ENCODE data around the gene NTRK1. TPM values are rescaled to one million over a fixed set of nuclear protein-coding genes. Genes with fewer than 3 reads are reported as not detected.

The NTRK1 gene
- total and polyA plus RNA-seq, 2 of the 4 experiments (the other 2 are of a cell fraction) = not detected

DNA sequence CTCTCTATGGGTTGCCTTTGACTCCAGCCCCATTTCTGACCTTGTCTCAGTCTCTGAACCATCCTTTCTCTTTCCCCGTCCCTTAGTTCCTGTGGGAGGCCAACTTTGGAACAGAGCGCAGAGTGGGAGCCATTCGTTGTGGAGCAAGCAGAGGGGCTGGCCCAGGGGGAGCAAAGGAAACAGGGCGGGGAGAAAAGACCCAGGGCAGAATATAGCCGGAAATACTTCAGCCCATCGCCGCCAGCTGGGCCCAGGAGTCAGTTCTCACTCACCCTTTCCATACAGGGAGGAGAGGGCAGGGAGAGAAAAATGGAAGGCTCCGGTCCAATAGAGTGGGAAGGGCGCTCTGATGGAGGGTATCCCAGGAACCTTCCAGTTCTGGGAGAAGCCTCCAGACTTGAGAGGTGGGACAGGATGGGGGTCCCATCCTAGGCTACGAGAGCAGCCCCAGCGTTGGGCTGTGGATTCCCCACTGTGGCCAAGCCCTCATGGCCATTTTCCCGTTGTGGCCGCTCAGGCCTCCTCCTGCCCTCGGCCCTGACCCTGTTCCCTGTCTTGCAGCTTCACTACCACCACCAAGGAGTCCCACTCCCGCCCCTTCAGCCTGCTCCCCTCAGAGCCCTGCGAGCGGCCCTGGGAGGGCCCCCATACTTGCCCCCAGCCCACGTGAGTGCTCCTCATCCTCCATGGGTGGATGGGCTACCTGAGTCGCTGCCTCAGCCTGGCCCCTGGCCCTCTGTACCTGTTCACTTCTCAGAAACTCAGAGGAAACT, 43.7 kb downstream of the NTRK1 start:
- no peak overlapping the region for H2AFZ ChIP-seq (replicated peaks; ENCODE audit: low read length, poor library complexity)
- ChIA-PET POLR2A (ENCODE audit: unreplicated experiment) (no interaction called here), CTCF (no interaction called here)

More for the DNA sequence above, 43.7 kb downstream of the NTRK1 start:
- H3K9me3 ChIP-seq (ENCODE audit: control insufficient read depth, insufficient read depth, low read length) = no peaks in the 10 kb centered on the region
- dilution Hi-C loops (cut with HindIII; ENCODE audit: low sequenced_read_pairs, unreplicated experiment) (no loop called here), in situ Hi-C loops (cut with MboI; ENCODE audit: low sequenced_read_pairs) (no loop called here), intact Hi-C loops (cut with micrococcal nuclease) (no loop called here)
- peaks cover 13 to 69% of the 10 kb centered on the region in 2 experiments for H3K79me1 ChIP-seq (ENCODE audit: low read depth in 1 of 2, low read length in 2 of 2)
- no peak overlapping the region for H2BK5ac ChIP-seq (ENCODE audit: low read depth, low read length, poor library complexity, severe bottlenecking)
- H3K18ac ChIP-seq (ENCODE audit: low read depth, low read length) = no peak overlapping the region
- H2BK120ac ChIP-seq (ENCODE audit: low read depth, low read length) = no peak overlapping the region
- H3K56ac ChIP-seq (ENCODE audit: extremely low read depth, insufficient read depth, low read length) = no peak overlapping the region; the same call in 1 of the 2 replicates
- H3K27me3 ChIP-seq (ENCODE audit: control insufficient read depth, insufficient read depth, low read length) = no peaks in the 10 kb centered on the region
- no peak overlapping the region for H3K4ac ChIP-seq (ENCODE audit: low read depth, low read length)
- peak overlapping the region; percentile 76 for H2AK9ac ChIP-seq (replicated peaks; ENCODE audit: low read depth, low read length, poor library complexity)
- H2AK5ac ChIP-seq (ENCODE audit: low read depth, low read length) = no peak overlapping the region; the same call in 1 of the 2 replicates
- H4K8ac ChIP-seq (ENCODE audit: low read depth in 2 of 2, low read length in 2 of 2) = no peak overlapping the region
- peaks cover 8% of the 10 kb centered on the region; the same call in 1 of the 2 replicates for H3K9me1 ChIP-seq (ENCODE audit: insufficient read depth, low read length)
- H4K91ac ChIP-seq (ENCODE audit: insufficient read depth, low read depth, low read length) = no peak overlapping the region
- H3K4me3 ChIP-seq (ENCODE audit: insufficient read depth, low read depth, low read length) = no peak overlapping the region
- H3K9ac ChIP-seq (ENCODE audit: low read depth, low read length) = no peak overlapping the region
- H4K5ac ChIP-seq (ENCODE audit: low read depth, low read length) = no peak overlapping the region
- peaks cover 24% of the 10 kb centered on the region for H3K4me1 ChIP-seq (ENCODE audit: control insufficient read depth, insufficient read depth, low read length)
- H4K20me1 ChIP-seq (ENCODE audit: insufficient read depth, low read length) = no peaks in the 10 kb centered on the region
- no peak overlapping the region for H3K27ac ChIP-seq (ENCODE audit: insufficient read depth, low read length)
- 80% methylated on average over 1 of the region's 19 CpGs; no CpG with 5 or more reads in 1 of the 2 experiments for WGBS, 2 experiments (ENCODE audit: extremely low coverage in 2 of 2, insufficient read length in 1 of 2)
- H3K4me2 ChIP-seq (ENCODE audit: low read depth, low read length) = no peak overlapping the region
- H3K23ac ChIP-seq (ENCODE audit: low read depth, low read length) = no peak overlapping the region
- H3K36me3 ChIP-seq (ENCODE audit: control insufficient read depth, insufficient read depth, low read length) = peaks cover 14% of the 10 kb centered on the region
- H2BK20ac ChIP-seq (ENCODE audit: low read depth, low read length) = no peak overlapping the region
- TF ChIP-seq SMC3 (IDR thresholded peaks at IDR 0.05; ENCODE audit: low read depth, low read length) (no peak), NFE2L2 (IDR thresholded peaks at IDR 0.05; ENCODE audit: low read depth, low read length) (no peak), MXI1 (IDR thresholded peaks at IDR 0.05; ENCODE audit: borderline replicate concordance, low read depth, low read length) (no peak), RAD21 (IDR thresholded peaks at IDR 0.05; ENCODE audit: low read length) (no peak), POLR2A (IDR thresholded peaks at IDR 0.05; ENCODE audit: low read depth, low read length) (no peak), CEBPB (IDR thresholded peaks at IDR 0.05; ENCODE audit: low read depth, low read length) (no peak), RCOR1 (IDR thresholded peaks at IDR 0.05; ENCODE audit: insufficient replicate concordance, low read length) (no peak)
- TF ChIP-seq, protein P1, sequence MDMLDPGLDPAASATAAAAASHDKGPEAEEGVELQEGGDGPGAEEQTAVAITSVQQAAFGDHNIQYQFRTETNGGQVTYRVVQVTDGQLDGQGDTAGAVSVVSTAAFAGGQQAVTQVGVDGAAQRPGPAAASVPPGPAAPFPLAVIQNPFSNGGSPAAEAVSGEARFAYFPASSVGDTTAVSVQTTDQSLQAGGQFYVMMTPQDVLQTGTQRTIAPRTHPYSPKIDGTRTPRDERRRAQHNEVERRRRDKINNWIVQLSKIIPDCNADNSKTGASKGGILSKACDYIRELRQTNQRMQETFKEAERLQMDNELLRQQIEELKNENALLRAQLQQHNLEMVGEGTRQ (IDR thresholded peaks at IDR 0.05; ENCODE audit: low read depth, low read length) = no peak
- TF ChIP-seq, protein P2, sequence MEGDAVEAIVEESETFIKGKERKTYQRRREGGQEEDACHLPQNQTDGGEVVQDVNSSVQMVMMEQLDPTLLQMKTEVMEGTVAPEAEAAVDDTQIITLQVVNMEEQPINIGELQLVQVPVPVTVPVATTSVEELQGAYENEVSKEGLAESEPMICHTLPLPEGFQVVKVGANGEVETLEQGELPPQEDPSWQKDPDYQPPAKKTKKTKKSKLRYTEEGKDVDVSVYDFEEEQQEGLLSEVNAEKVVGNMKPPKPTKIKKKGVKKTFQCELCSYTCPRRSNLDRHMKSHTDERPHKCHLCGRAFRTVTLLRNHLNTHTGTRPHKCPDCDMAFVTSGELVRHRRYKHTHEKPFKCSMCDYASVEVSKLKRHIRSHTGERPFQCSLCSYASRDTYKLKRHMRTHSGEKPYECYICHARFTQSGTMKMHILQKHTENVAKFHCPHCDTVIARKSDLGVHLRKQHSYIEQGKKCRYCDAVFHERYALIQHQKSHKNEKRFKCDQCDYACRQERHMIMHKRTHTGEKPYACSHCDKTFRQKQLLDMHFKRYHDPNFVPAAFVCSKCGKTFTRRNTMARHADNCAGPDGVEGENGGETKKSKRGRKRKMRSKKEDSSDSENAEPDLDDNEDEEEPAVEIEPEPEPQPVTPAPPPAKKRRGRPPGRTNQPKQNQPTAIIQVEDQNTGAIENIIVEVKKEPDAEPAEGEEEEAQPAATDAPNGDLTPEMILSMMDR (conservative IDR thresholded peaks at IDR 0.05; ENCODE audit: low read depth, low read length) = no peak
- H3K14ac ChIP-seq (replicated peaks; ENCODE audit: low read depth, low read length) = no peak overlapping the region
- ATAC-seq (ENCODE audit: low read depth) (no peak), DNase-seq (no peak)
- no peak overlapping the region for H2BK15ac ChIP-seq (ENCODE audit: low read depth, low read length)
- no TSS peak for BruUV-seq (replicated peaks)
